Measurements from ENCODE around the gene HMG20A. TPM values are rescaled to one million over a fixed set of nuclear protein-coding genes. Genes with fewer than 3 reads are reported as not detected.

Gene HMG20A
- total and polyA plus RNA-seq, 2 of the 13 experiments (the other 11 are each of a cell fraction or from before 2014, with no cell fraction given) = 28.0 to 35.2 TPM

DNA sequence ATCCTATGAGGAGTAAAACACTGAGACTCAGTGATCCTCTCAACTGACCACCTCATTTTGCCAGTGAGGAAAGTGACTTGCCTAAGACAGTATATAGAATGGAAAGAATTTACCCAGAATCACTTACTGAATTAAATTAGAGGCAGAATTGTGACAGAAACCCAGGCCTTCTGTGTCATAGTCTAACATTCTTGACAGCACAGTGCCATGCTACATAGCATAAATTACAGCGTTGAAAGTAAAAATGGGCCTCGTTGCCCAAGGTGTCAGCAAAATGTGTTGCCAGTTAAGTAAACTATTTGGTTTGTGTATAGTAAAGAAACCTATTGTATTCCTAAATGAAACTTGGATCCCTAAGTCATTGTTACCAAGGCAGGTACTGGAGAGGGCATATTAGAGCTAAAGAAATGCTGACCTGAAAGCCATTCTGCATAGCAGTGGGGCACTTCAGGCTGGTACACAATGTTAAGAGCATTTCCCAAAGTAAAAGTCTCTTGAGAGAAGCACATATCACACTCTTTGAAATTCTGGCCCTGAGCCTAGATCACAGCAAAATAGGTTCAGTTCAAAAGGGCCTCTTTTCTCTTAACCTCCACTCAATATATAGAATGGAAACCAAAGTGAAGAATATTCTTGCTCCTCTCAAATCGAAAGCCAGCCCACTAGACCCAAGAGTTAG, 53.8 kb downstream of the HMG20A start:
- no peak for FAIRE-seq
- POLR2A ChIA-PET = no interaction called here

More for the DNA sequence above, 53.8 kb downstream of the HMG20A start:
- no TSS peak for BruUV-seq (replicated peaks)
- Histone ChIP-seq H3K79me2 (ENCODE audit: insufficient read depth, low read length) (no peaks in the 10 kb centered on the region), H3K4me2 (ENCODE audit: low read depth, low read length) (no peak overlapping the region), H3K9me3 (ENCODE audit: low read length) (no peaks in the 10 kb centered on the region), H4K20me1 (ENCODE audit: insufficient read depth, low read length) (no peaks in the 10 kb centered on the region; the same call in 1 of the 2 replicates), H3K36me3 (replicated peaks in 1 of 2; ENCODE audit: control insufficient read depth in 1 of 2, insufficient read depth in 2 of 2, low read length in 2 of 2) (peaks cover 10 to 55% of the 10 kb centered on the region in 2 experiments), H3K27ac (ENCODE audit: extremely low read length, insufficient read depth, low read length) (no peak overlapping the region), H3K4me3 (replicated peaks in 1 of 3; ENCODE audit: insufficient read depth in 1 of 3, low read depth in 2 of 3, low read length in 3 of 3) (no peak overlapping the region), H2AFZ (ENCODE audit: low read length) (no peak overlapping the region), H3K27me3 (ENCODE audit: control insufficient read depth in 1 of 2, insufficient read depth in 2 of 2, low read length in 2 of 2) (no peaks in the 10 kb centered on the region), H3K4me1 (ENCODE audit: insufficient read depth, low read length) (no peaks in the 10 kb centered on the region), H3K9ac (ENCODE audit: insufficient read depth, low read depth, low read length) (no peak overlapping the region)
- in situ Hi-C loops (cut with HindIII; ENCODE audit: extremely low pct_ligation_motif_present, low pct_unique_long_range_greater_than_20kb) (no loop called here), intact Hi-C loops (cut with micrococcal nuclease; ENCODE audit: unreplicated experiment) (no loop called here)
- ATAC-seq = no peak
- CTCF ChIA-PET (ENCODE audit: low intra/inter-chr PET ratio, low total read pairs) = no interaction called here
- WGBS (ENCODE audit: low lambda C conversion rate) = 89% methylated on average over 3 of the region's 3 CpGs
- TF ChIP-seq CAMTA2 (CRISPR knock-in tag; IDR thresholded peaks at IDR 0.05; ENCODE audit: borderline replicate concordance) (no peak), NFKBIZ (CRISPR knock-in tag; IDR thresholded peaks at IDR 0.05) (no peak), BCL6 (CRISPR knock-in tag; IDR thresholded peaks at IDR 0.05) (no peak), ZNF773 (CRISPR knock-in tag; IDR thresholded peaks at IDR 0.05; ENCODE audit: borderline replicate concordance) (no peak), ZNF891 (CRISPR knock-in tag; IDR thresholded peaks at IDR 0.05) (no peak), MAFK (conservative IDR thresholded peaks at IDR 0.05 in 1 of 2, IDR thresholded peaks at IDR 0.05 in 1 of 2; ENCODE audit: low read length in 2 of 2) (no peak), MEIS1 (CRISPR knock-in tag; IDR thresholded peaks at IDR 0.05; ENCODE audit: borderline replicate concordance) (no peak), ZNF30 (CRISPR knock-in tag; IDR thresholded peaks at IDR 0.05) (no peak), SAFB2 (CRISPR knock-in tag; IDR thresholded peaks at IDR 0.05; ENCODE audit: borderline replicate concordance, low read depth) (no peak), TAF15 (IDR thresholded peaks at IDR 0.05; ENCODE audit: low read depth, low read length, poor library complexity, severe bottlenecking) (no peak), JUND (CRISPR knock-in tag; IDR thresholded peaks at IDR 0.05) (no peak), ZFP82 (CRISPR knock-in tag; IDR thresholded peaks at IDR 0.05; ENCODE audit: borderline replicate concordance) (no peak), THYN1 (CRISPR knock-in tag; IDR thresholded peaks at IDR 0.05; ENCODE audit: borderline replicate concordance, low read depth) (no peak)
- TF ChIP-seq, protein P1, sequence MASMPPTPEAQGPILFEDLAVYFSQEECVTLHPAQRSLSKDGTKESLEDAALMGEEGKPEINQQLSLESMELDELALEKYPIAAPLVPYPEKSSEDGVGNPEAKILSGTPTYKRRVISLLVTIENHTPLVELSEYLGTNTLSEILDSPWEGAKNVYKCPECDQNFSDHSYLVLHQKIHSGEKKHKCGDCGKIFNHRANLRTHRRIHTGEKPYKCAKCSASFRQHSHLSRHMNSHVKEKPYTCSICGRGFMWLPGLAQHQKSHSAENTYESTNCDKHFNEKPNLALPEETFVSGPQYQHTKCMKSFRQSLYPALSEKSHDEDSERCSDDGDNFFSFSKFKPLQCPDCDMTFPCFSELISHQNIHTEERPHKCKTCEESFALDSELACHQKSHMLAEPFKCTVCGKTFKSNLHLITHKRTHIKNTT (CRISPR knock-in tag; IDR thresholded peaks at IDR 0.05) = no peak
- TF ChIP-seq, protein P2, sequence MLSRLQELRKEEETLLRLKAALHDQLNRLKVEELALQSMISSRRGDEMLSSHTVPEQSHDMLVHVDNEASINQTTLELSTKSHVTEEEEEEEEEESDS (CRISPR knock-in tag; IDR thresholded peaks at IDR 0.05; ENCODE audit: borderline replicate concordance) = no peak
- DNase-seq (ENCODE audit: low spot score) = no peak

Measured in HepG2 (cell line).